HG02763 (cell line): ENCODE measurements around the gene ARHGAP27.
"Not testable (repeated sequence)": the region's sequence is repeated elsewhere in the genome, so short reads cannot be mapped to it uniquely, and the experiment has no call there.

Experiments
- ATAC-seq: cut with Tn5 transposase; IDR thresholded peaks from one replicate; pipeline ENCODE4 v1.9.1; 2021; ENCODE audit warnings: mild to moderate bottlenecking, moderate library complexity; ENCODE audit not compliant: unreplicated experiment

The ARHGAP27 gene

DNA sequence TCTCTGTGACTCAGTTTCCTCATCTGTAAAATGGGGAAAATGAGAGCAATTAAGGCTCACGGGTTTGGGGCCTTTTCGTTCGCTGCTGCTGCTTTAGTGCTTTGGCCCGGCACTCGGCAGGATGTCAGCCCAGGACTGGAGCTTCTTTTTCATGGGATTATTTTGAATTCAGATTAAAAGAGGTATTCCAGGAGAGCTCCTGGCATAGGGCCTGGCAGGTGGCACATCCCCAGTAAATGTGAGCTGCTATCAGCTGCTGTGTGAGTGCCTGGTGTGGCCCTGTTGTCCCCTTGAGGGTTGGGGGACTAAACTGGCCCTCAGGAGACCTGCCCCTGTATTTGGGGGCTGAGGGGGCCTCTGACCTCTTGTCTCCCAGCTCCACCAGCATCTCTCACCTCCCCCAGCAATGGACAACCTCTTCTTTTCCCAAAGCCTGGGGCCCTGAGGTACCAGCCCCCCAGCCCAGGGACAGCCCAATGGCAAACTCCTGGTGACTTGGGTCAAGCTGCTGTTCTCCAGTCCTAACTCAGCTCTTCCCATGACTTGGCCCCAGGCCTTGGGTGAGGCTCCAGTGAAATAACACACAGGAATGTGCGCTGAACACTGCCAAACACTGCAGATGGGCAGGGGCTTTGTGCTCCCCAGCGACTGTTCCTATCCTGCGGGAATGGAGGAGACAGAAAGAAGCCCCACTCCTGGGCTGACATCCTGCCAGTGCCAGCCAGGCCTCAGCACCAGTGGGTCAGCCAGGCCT is 14.4 kb upstream of the ARHGAP27 start:
- not testable (repeated sequence) for ATAC-seq

DNA sequence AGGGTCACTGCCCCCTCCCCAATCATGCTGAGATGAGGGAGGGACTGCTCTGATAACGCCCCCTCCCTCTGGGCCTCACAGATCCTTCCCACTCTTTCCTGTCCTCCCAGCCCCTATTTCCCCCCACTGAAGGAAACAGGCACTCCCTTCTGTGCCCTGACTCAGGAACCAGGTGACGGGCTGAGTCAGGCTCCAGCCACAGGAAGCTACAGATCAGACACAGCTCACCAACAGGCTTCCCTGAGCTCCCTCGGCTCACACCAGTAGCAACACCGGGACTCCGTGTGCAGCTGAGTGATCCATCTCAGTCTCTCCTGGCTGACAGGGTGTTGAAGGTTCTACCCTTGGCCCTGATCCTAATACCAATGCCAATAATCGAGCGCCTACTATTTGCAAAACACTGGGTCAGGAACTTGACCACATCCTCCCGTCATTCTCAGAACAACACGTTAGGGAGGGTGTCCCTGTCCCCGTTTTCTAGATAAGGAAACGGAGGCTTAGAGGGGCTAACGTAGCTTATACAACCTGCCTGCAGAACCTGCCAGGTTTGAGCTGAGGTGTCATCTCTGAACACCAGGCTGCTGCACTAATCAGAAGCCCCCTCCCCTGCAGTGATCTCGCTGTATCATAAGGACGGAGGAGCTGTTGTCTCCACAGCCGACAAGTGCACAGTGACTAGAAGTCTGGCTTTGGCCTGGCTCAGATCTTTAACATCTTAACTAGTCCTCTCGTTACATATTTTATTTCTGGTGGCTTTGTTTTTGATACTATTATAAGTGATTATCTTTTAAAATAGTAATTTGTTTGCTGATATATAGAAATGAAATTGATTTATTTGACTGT is 13.5 kb upstream of the ARHGAP27 start:
- not testable (repeated sequence) for ATAC-seq

DNA sequence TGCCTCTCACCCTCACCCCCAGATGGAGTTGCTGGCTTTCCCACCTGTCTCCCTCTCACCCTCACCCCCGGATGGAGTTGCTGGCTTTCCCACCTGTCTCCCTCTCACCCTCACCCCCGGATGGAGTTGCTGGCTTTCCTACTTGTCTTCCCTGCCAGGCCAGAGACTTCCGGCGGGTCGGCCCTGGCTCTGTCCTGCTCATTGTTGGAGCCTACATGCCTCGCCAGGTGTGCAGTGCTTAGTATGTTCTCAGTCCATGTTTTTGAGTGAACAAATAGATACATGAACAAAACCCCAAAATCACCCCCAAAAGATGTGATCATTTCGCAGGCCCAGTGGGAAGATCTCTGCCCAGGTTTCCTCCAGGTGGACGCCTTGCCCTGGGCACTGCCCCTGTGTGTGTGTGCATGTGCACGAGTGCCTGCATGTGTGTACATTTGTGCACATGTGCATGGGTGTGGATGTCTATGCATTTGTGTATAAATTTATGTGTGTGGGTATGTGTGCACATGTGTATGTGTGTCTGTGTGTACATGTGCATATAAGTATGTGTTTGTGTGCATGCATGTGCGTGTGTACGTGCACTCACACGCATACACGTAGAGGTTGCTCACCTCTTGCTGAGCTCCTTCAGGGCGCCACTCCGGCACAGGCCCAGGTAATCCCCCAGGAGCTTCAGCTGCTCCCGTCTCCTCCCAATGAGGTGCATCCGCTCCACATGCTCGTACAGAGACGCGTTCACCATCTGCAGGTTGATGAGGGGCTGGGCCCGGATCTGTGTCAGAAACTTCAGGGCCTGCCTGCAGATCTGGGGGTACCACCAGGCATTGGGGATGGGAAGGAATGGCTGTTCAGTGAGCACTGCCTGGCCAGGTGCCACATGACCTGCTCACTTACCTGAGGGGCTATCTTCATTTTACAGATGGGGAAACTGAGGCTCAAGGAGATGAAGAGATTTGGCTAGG is 12.5 kb upstream of the ARHGAP27 start:
- not testable (repeated sequence) for ATAC-seq

DNA sequence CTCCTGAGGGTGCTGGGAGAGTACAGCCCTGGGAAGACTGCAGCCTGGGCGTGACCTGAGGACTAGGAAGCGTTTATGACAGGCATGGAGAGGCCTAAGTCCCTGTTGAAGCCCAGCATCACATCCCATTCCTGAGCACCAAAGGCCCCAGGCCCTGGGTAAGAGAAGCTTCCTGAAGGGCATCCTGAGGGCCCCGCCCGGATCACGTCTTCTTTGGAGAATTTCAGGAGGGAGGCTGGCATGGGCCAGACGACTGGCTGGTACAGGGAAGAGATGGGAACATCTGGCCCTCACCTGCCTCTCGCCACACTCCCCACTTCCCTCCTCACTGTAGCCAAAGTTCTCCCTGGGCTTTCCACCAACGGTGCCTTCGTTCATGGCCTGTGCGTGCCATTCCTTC is 11.6 kb upstream of the ARHGAP27 start:
- ATAC-seq, result not testable (repeated sequence)

DNA sequence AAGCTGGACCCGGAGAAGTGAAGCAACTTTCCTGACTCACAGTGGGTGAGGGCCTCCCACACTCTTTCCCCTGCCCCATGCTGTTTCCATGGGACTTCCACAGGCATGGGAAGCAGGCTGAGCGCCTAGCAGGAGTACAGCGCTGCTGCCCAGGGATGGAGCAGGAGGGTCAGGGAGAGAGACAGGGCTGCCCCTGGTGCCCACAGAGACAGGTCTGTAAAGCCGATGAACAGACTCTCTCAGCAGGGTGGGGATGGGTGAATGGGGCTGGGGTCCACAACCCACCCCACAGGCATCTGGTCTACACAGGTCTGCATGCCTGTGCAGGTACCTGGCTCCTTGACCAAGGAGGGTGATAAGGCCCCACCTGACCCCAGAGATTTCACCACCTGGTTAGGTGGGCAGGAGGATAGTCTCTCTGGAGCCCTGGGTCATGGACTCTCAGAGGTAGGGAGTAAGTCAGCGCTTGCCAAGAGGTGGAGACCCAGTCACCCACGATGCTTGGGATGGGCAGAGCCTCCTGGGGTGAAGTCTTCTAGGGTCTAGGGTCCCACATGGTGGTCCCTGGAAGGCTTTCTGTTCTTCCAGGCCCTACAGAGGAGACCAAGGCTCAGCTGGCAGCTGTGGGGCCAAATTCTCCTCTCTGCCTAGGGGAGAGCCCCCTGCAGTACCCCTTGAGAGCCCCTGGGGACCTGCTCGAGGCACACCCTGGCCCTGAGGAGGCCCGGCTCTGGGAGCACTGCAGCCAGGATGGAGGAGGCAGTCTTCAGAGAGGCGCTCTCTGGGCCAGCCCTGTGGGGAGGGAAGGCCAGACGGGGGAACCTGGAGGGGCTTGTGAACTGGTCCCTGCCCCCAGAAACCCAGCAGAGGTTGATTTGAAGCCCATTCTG is 10.9 kb upstream of the ARHGAP27 start:
- not testable (repeated sequence) for ATAC-seq

DNA sequence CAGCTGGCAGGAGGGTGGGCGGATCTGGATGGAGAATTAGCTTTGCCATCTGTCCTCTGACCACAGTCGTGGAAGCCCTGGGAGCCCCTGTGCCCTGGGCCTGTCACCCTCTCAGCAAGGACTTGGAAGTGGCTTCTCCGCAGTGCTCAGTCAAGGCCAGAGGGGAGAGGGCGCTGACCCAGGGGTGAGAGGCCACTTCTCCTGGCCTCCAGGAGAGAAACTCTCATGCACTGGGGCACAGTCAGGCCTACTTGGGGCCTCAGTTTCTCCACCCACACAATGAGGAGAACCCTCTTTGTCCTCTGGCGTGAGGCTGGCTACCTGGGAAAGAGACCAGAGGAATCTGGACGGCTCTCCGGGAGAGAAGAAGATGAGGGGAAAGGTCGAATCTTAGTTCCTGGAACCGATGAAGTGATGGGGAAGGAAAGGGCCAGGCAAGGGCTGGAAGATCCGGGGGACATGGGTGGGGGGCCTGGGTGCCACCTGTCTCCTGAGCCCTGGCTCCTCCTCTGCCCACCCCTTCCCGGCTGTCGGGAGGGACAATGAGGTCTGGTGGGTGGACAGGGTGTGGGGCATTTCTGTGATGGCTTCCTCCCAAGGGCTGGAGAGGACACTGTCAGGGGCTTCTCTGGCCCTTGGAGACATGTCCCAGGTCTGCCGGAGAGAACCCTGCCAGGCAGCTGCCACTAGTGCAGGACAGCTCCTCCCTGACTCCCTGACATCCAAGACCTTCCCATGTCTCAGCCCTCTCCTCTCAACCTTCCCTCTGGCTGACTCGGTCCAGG is 9.0 kb upstream of the ARHGAP27 start:
- no peak for ATAC-seq

DNA sequence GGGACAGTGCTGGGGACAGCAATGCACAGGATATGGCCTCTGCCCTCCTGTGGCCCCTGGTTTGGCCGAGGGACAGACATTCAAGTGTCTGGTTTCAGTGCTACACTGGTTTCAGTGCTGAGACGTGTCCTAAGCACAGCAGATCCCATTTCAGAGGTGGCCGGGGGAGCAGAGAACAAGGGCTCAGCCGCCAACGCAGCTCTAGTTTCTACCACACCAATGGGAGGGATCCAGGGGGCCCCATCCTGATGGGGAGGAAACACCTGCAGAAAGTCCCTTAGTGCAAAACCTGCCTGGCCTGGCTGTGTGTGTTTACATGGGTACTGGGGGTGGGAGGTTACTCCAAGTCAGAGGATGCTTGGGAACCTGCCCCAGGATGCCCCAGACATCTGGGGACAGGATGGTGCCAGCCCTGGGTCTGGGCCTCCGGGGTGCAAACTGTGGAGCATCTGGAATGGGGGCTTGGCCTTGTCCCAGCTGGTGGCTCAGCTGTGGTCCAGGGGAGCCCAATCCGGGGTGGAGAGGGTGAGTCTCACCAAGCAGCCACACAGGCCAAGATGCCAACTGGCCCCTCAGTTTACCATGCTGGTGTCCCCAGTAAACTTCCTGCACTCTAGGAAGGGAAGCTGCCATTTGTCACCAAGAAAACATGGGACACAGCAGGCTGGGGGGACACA is 8.3 kb upstream of the ARHGAP27 start:
- peak; percentile 68 for ATAC-seq

DNA sequence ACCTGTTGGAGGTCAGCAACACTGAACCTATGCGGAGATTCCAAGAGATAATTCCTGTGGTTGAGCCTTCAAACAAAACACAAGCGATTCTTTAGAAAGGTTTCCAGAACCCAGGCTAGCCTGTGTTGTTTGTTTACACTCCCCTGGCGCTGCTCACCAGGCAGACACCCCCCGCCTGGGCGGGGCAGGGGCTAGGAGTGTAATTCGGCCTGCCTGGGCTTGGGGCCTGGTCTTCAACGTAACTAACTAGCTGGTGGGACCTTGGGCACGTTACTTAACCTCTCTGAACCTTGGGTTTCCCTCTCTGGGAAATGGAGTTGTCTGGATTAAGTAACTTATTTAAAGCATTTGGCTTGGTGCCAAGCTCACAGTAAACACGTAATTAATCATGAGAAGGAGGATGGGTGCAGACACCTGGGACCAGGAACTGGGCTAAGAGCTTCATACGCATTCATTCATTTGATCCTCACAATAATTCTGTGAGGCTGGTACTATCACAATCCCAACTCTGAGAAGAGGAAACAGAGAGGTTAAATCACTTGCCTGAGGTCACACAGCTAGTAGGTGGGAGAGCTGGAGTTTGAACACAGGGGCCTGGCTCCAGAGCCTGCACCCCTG is 7.6 kb upstream of the ARHGAP27 start:
- no peak for ATAC-seq

DNA sequence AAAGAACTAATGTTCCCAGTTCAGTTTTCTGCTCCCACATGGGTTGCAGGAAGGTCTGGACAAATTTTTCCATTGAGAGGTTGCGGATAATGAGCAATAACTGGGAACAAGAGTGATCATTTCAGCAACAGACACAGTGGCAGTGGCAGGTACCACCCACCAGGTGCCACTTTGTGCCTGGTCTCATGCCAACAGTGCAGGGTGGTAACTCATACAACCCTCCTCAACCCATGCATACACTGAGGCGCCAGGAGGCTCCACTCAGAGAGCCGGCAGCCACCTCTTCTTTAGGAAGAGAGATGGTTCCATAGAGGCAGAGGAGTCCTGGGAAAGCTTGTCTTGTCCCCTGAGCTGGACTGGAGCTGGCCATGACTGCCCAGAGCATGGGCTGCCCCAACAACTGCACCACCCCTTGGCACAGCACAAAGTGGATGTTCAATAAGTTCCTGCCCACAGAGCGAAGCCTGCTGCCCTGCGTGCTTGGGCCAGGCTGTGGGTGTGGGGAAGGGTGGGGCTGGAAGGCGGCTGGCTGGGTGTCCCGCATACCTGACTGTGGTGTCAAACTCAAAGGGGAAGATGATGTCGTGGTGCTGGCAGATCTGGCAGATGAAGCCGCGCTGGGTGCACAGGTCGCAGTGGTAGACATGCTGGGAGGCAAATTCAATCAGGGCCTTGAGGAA is 6.4 kb upstream of the ARHGAP27 start:
- no peak for ATAC-seq

DNA sequence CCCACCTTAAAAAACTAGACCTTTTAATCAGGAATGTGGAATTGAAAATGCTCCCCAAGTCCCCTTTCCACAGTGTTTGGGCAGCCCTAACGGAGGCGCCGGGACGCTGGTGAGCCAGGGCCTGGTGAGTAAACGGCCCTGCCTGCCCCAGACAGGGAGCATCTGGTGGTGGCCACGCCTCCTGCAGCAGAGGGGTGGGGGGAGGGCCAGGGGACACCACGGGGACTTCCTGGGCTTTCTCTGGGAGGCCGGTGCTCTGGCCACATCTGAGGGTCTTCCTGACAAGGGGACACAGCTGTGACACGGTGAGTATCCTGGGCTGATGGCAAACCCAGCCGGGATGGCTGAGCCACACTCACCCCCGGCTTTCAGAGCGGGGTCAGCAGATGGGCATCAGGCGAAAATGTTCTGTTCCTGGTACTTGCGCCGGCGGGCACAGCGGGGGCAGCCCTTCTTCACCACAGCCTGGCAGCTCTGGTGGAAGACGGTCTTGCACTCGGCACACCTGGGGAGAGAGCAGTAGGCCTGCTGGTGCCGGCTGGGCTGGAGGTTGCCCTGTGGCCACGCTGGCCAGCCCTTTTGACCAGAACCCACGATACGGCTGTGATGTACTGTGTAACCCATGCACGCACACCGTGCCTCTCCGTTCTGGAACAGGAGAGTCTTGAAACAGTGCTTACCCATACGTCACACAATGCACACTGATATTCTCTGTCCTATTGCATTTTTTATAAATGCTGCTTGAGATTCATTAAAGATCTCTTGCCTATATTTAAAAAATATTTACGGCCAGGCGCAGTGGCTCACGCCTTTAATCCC is 5.0 kb upstream of the ARHGAP27 start:
- ATAC-seq, result no peak

DNA sequence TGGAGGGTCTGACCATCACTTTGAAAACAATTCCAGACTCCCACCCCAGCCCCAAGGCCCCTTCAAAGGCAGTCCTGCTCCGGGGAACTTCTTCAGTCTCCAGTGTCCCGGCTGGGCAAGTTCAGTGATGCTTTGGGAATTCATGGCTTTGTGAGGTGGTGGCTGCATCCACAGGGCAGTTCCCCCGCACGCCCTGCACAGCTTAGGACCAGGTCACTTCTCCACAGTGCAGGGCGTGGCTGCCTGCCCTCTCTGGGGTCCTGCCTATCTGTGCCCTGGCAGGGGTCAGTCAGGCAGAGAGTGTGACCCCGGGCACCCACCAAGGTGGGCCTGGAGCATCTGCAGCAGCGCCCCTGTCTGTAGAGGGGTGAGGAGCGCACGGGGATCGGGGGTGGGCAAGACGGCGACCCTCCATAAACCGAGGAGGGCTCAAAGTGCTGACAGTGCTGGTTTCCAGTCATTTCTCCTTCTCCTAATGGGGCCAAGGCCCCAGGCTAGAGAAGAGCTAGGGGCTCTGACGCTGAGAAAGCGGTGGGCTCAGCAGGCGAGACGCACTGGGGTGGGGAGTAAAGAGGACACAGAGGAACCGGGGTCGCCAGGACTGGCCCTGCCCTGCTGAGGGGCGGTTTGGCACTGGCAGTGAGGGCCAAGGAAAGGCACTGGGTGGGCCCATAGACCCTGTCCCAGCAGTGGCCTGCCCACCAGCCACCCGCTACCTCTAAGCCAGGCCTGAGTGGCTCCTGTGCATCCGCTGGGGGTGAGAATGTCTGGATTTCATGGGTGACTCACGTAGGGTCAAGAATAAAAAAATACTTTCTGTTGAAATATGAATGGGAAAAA is 4.2 kb upstream of the ARHGAP27 start:
- ATAC-seq, result no peak

DNA sequence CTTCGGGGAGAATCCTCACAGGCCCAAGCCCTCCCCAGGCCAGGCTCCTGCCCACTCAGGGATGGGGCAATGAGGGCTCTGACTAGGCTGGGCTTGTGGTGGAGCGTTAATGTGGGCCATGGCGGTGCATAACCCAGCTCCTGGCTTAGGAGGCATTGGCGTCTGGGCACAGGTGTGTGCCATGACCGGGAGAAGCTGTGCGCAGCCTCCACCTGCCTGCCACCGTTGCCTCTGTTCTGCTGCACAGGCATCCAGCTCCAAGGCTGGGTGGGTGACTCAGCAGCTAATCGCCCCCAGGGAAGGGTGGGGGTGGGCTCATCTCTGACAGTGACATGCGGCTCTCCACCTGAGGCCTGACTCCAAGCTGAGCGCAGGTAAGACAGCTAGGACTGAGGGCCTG is 3.5 kb upstream of the ARHGAP27 start:
- ATAC-seq, result no peak

DNA sequence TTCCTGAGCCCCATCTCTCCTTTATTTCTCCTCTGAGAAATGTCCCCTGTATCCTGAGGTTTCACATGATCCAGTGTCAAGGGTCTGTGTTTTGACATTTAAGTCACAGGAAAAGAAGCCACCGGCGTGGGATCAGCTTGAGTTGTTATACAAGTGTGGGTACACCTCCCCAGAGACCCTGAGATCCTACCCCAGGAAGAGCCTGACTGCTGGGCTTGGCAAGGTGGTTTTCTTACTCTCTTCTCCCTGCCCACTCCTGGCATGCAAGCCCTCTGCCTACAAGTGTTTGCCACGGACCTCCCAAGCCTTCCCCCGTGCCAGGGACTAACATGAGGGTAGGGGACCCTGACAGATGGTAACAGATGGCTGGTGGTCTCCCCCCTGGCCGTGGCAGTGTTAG is 2.8 kb upstream of the ARHGAP27 start:
- no peak for ATAC-seq

DNA sequence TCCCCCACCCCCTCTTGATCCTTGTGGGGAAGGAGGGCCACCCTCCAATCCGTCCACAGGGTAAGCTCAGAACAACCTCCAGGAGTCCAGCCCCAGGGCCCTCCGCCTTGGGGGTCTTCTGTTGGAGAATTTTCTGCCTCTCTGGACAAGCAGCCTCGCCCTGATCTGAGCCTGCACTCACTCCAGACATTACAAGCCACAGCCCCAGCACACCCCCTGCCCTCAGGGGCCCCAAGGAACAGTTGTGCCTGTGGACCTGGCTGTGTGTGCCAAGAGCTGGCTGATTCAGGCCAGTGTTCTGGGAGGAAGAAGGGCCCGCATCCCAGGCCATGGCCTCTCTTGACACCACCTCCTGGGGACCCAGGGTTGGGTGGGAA is 477 bp upstream of the ARHGAP27 start:
- no peak for ATAC-seq

DNA sequence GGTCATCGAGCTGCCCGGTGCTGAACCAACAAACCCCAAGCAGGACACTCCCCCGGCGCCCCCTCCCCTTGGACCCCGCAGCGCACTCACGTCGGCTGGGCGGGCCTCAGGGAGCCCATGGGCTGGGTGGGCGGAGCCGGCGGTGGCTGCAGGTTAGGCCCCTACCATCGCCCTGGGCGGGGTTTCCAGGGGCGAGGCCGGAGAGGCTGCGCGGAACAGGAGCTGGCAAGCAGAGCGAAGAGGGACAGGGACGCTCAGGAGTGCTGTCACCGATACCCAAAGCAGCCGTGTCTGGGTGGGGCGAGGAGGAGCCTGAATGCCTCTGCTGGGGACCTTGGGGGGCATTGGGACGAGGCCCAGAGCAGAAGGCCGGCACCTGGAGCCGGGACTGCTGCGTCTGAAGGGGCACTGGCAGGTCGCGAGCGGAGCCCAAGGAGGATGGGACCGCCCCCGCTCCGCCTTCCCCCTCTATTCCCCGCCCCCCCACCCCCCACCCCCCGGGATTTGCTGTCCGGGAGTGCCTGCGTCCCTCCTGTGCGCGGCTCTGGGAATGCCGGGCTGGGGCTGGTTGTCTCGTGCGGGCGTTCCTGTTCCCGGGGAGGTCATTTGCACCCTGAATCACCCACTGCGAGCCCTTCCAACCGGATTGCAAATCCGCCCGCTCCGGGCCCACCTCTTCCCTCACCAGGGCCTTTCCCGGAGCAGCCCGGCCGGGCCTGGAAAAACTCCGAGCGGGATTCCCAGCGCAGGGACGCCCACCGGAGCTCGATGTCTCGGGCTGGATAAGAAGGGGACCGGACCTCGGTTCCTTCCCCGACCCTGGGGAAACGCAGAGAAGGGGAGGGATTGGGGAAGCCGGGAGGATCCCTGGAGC is 902 bp downstream of the ARHGAP27 start:
- peak; percentile 70 for ATAC-seq
